ENCODE measurements around the gene CILP. TPM values are rescaled to one million over a fixed set of nuclear protein-coding genes. Genes with fewer than 3 reads are reported as not detected.

CILP gene
- total RNA-seq, 1 experiment from 2014 or later = 0.04 TPM

DNA sequence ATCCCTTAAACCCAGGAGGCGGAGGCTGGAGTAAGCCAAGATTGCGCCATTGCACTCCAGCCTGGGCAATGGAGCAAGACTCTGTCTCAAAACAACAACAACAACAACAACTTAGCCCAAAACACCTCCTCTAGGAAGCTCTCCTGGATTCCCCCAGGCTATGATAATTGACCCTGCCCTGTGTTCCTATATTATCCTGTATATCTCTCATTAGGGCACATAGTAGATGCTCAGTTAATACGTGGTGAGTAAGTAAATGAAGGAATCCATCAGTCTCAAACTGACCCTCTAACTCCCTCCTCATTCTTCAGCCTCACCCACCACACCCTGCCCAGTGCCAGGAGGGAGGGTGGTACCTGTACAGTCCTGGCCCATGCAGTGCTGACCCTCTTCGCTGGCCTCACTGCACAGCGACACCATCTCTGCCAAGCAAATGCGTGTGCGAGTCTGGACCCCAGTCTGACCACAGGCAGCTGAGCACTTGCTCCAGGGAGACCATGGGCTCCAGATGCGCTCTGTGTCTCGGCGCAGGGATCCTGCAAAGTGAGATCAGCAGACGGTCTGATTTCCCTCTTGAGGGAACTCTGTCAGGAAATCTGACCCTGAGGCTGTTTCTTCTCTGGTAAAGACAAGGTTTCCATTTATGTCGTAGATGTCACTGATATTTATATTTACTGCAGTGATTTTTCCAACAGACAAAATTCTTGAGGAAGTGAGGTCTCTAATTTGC lies 6.2 kb downstream of the CILP start:
- H3K56ac ChIP-seq (ENCODE audit: insufficient read length, low read depth, low read length) = no peak overlapping the region
- no peak overlapping the region for H2BK5ac ChIP-seq (ENCODE audit: insufficient read length, low read length)
- H2BK120ac ChIP-seq (ENCODE audit: low read depth, low read length, poor library complexity, severe bottlenecking) = no peak overlapping the region
- no peak overlapping the region for H2BK20ac ChIP-seq (ENCODE audit: low read depth, low read length, poor library complexity, severe bottlenecking)
- DNase-seq = no peak
- H3T11ph ChIP-seq (ENCODE audit: low read length) = no peak overlapping the region
- no peak overlapping the region for H3K4ac ChIP-seq (ENCODE audit: low read depth, low read length)
- TF ChIP-seq, protein P1, sequence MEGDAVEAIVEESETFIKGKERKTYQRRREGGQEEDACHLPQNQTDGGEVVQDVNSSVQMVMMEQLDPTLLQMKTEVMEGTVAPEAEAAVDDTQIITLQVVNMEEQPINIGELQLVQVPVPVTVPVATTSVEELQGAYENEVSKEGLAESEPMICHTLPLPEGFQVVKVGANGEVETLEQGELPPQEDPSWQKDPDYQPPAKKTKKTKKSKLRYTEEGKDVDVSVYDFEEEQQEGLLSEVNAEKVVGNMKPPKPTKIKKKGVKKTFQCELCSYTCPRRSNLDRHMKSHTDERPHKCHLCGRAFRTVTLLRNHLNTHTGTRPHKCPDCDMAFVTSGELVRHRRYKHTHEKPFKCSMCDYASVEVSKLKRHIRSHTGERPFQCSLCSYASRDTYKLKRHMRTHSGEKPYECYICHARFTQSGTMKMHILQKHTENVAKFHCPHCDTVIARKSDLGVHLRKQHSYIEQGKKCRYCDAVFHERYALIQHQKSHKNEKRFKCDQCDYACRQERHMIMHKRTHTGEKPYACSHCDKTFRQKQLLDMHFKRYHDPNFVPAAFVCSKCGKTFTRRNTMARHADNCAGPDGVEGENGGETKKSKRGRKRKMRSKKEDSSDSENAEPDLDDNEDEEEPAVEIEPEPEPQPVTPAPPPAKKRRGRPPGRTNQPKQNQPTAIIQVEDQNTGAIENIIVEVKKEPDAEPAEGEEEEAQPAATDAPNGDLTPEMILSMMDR (conservative IDR thresholded peaks at IDR 0.05) = no peak
- Mint-ChIP-seq H3K27ac (no peak overlapping the region; a peak in 1 of 7 replicates), H3K27me3 (ENCODE audit: low read depth) (peaks cover 5% of the 10 kb centered on the region; the same call in 1 of the 2 replicates), H3K36me3 (ENCODE audit: insufficient read depth in 1 of 3, low read depth in 3 of 3) (no peaks in the 10 kb centered on the region), H3K9me3 (no peaks in the 10 kb centered on the region), H3K4me1 (peaks cover 2 to 6% of the 10 kb centered on the region in 2 experiments; a peak in 1 of 4 replicates), H3K4me3 (no peak overlapping the region)
- H3K9me3 ChIP-seq (ENCODE audit: control insufficient read depth, low read depth, low read length) = no peaks in the 10 kb centered on the region
- no peak overlapping the region for H3K27ac ChIP-seq (ENCODE audit: insufficient read length, low read depth, low read length)
- H4K5ac ChIP-seq (ENCODE audit: insufficient read length, low read depth, low read length) = no peak overlapping the region
- H2AFZ ChIP-seq (ENCODE audit: low read length) = no peak overlapping the region
- H4K8ac ChIP-seq (replicated peaks; ENCODE audit: insufficient read length, low read depth, low read length) = no peak overlapping the region
- WGBS (ENCODE audit: extremely low coverage, insufficient read length, low lambda C conversion rate) = no CpG with 5 or more reads among the region's 12 CpGs
- no peak overlapping the region for H3K23ac ChIP-seq (ENCODE audit: insufficient read length, low read depth, low read length)
- no peak overlapping the region for H4K91ac ChIP-seq (ENCODE audit: insufficient read length, low read depth, low read length)
- H3K27me3 ChIP-seq (ENCODE audit: insufficient read depth, low read length) = no peaks in the 10 kb centered on the region
- no peaks in the 10 kb centered on the region for H4K20me1 ChIP-seq (ENCODE audit: control insufficient read depth, insufficient read depth, insufficient read length)
- H3K79me1 ChIP-seq (ENCODE audit: insufficient read depth, low read depth, low read length, poor library complexity, severe bottlenecking) = no peaks in the 10 kb centered on the region
- H2BK12ac ChIP-seq (ENCODE audit: insufficient read length, low read depth, low read length) = no peak overlapping the region
- no peaks in the 10 kb centered on the region for H3K79me2 ChIP-seq (ENCODE audit: insufficient read depth, low read length)
- H3K18ac ChIP-seq (ENCODE audit: insufficient read length, low read depth, low read length) = no peak overlapping the region
- no peak overlapping the region for H3K4me2 ChIP-seq (ENCODE audit: insufficient read depth, insufficient read length, low read length)
- H2AK5ac ChIP-seq (ENCODE audit: insufficient read length, low read length) = no peak overlapping the region
- H3K9ac ChIP-seq (ENCODE audit: extremely low read depth, insufficient read length, low read length) = no peak overlapping the region
- no peak overlapping the region for H3K14ac ChIP-seq (ENCODE audit: insufficient read depth, low read length)
- no peaks in the 10 kb centered on the region for H3K4me1 ChIP-seq (ENCODE audit: insufficient read depth, low read length)
- no peaks in the 10 kb centered on the region for H3K23me2 ChIP-seq (ENCODE audit: insufficient read length, low read depth, low read length, poor library complexity, severe bottlenecking)
- H2BK15ac ChIP-seq (ENCODE audit: low read depth, low read length) = no peak overlapping the region

All from H9 (cell line).